ENCODE results near the gene MRPL46.

The MRPL46 gene

DNA sequence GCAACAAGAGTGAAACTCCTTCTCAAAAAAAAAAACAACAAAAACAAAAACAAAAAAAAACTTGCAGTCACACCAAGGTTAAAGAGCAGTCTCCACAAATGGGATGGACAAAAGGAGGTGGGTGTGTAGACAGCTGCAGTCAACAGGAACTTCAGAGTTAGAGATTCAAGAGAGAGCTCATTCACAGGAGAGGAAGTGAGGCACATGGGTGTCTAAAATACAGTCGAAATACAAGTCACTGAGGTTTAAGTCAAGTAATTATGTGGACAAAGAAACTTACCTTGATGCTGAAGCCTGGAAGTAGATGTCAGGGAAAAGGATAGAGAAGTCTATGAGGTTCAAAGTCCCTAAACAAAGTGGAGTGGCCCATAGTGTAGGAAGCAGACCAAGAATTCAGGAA is 15.1 kb upstream of the MRPL46 start:
- no peaks in the 10 kb centered on the region for H3F3A ChIP-seq (ENCODE audit: low read depth)

DNA sequence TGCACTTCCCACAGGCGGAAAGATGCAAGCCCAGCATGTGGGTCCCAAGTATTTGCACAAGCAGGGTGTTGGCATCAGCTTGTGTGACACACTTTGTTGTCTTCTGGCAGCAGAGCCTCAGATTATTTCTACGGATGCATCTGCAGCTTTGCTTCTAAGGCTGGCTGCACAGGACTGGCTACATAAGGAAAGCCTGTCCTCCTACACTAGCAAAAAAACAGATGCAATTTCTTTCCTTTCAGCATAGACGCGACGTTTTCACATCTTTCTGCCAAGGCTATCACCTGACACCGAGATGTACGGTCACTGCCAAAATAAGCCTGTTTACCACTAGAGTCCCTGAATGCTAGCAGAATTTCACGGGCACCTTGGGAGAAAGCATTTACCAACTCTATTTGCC is 13.8 kb upstream of the MRPL46 start:
- Histone ChIP-seq H3K9me3 (ENCODE audit: insufficient read depth, low read depth, low read length) (no peaks in the 10 kb centered on the region), H3K4me1 (ENCODE audit: insufficient read depth, low read length, poor library complexity, severe bottlenecking) (no peaks in the 10 kb centered on the region), H2AFZ (ENCODE audit: low read length) (no peak overlapping the region), H3K27me3 (ENCODE audit: insufficient read depth, low read length, poor library complexity, severe bottlenecking) (no peaks in the 10 kb centered on the region), H4K20me1 (ENCODE audit: insufficient read depth, low read length, poor library complexity, severe bottlenecking) (no peaks in the 10 kb centered on the region), H3K4me3 (ENCODE audit: low read length, poor library complexity, severe bottlenecking) (no peak overlapping the region), H3K9me2 (replicated peaks; ENCODE audit: low read depth, low read length) (no peaks in the 10 kb centered on the region), H3K9ac (ENCODE audit: low read depth, low read length, poor library complexity, severe bottlenecking) (no peak overlapping the region), H3K4me2 (ENCODE audit: low read depth, low read length, poor library complexity, severe bottlenecking) (no peak overlapping the region), H3K36me3 (ENCODE audit: insufficient read depth, low read length) (peaks cover 21% of the 10 kb centered on the region; the same call in 1 of the 2 replicates), H3K79me2 (ENCODE audit: insufficient read depth, low read length) (no peaks in the 10 kb centered on the region), H3F3A (ENCODE audit: low read depth) (no peaks in the 10 kb centered on the region)
- TF ChIP-seq, protein P1, sequence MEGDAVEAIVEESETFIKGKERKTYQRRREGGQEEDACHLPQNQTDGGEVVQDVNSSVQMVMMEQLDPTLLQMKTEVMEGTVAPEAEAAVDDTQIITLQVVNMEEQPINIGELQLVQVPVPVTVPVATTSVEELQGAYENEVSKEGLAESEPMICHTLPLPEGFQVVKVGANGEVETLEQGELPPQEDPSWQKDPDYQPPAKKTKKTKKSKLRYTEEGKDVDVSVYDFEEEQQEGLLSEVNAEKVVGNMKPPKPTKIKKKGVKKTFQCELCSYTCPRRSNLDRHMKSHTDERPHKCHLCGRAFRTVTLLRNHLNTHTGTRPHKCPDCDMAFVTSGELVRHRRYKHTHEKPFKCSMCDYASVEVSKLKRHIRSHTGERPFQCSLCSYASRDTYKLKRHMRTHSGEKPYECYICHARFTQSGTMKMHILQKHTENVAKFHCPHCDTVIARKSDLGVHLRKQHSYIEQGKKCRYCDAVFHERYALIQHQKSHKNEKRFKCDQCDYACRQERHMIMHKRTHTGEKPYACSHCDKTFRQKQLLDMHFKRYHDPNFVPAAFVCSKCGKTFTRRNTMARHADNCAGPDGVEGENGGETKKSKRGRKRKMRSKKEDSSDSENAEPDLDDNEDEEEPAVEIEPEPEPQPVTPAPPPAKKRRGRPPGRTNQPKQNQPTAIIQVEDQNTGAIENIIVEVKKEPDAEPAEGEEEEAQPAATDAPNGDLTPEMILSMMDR (conservative IDR thresholded peaks at IDR 0.05; ENCODE audit: low read length) = no peak
- no peak for TF ChIP-seq EZH2phosphoT487 (IDR thresholded peaks at IDR 0.05; ENCODE audit: borderline replicate concordance)

More for the DNA sequence above, 15.1 kb upstream of the MRPL46 start:
- Histone ChIP-seq H4K20me1 (ENCODE audit: insufficient read depth, low read length, poor library complexity, severe bottlenecking) (no peaks in the 10 kb centered on the region), H3K4me3 (ENCODE audit: low read length, poor library complexity, severe bottlenecking) (no peak overlapping the region), H3K36me3 (ENCODE audit: insufficient read depth, low read length) (peaks cover 12% of the 10 kb centered on the region; the same call in 1 of the 2 replicates), H3K9ac (ENCODE audit: low read depth, low read length, poor library complexity, severe bottlenecking) (no peak overlapping the region), H2AFZ (ENCODE audit: low read length) (no peak overlapping the region), H3K79me2 (ENCODE audit: insufficient read depth, low read length) (no peaks in the 10 kb centered on the region), H3K27me3 (ENCODE audit: insufficient read depth, low read length, poor library complexity, severe bottlenecking) (no peaks in the 10 kb centered on the region), H3K4me1 (ENCODE audit: insufficient read depth, low read length, poor library complexity, severe bottlenecking) (no peaks in the 10 kb centered on the region), H3K4me2 (ENCODE audit: low read depth, low read length, poor library complexity, severe bottlenecking) (no peak overlapping the region), H3K9me3 (ENCODE audit: insufficient read depth, low read depth, low read length) (no peaks in the 10 kb centered on the region), H3K9me2 (replicated peaks; ENCODE audit: low read depth, low read length) (no peaks in the 10 kb centered on the region)
- TF ChIP-seq, protein P1 (conservative IDR thresholded peaks at IDR 0.05; ENCODE audit: low read length) = no peak
- no peak for TF ChIP-seq EZH2phosphoT487 (IDR thresholded peaks at IDR 0.05; ENCODE audit: borderline replicate concordance)

DNA sequence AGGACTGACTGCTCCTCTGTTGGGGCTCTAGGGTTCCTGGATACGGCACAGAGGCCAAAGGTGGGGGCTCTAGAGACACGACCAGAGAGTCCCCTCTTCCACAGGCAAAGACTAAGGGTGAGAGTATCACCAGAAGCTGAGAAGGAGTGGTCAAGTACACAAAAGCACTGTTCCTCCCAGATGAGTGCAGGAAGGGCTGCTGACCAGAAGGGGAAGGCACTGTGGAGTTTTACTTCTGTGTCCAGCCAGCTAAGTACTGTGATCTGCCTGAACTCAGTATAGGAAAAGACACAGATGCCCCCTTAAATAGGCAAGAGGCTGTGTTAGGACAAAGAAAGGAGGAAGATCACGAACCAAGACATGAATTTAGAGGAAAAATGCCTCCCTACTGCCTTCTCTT is 12.0 kb upstream of the MRPL46 start:
- no peak overlapping the region for H3K4me2 ChIP-seq (ENCODE audit: low read depth, low read length, poor library complexity, severe bottlenecking)
- no peaks in the 10 kb centered on the region for H4K20me1 ChIP-seq (ENCODE audit: insufficient read depth, low read length, poor library complexity, severe bottlenecking)
- H3K9me2 ChIP-seq (replicated peaks; ENCODE audit: low read depth, low read length) = no peaks in the 10 kb centered on the region
- H3K4me1 ChIP-seq (ENCODE audit: insufficient read depth, low read length, poor library complexity, severe bottlenecking) = no peaks in the 10 kb centered on the region
- TF ChIP-seq, protein P1 (conservative IDR thresholded peaks at IDR 0.05; ENCODE audit: low read length) = no peak
- no peak overlapping the region for H2AFZ ChIP-seq (ENCODE audit: low read length)
- no peaks in the 10 kb centered on the region for H3K27me3 ChIP-seq (ENCODE audit: insufficient read depth, low read length, poor library complexity, severe bottlenecking)
- H3K79me2 ChIP-seq (ENCODE audit: insufficient read depth, low read length) = no peaks in the 10 kb centered on the region
- H3K9me3 ChIP-seq (ENCODE audit: insufficient read depth, low read depth, low read length) = no peaks in the 10 kb centered on the region
- H3F3A ChIP-seq (ENCODE audit: low read depth) = no peaks in the 10 kb centered on the region
- no peak overlapping the region for H3K9ac ChIP-seq (ENCODE audit: low read depth, low read length, poor library complexity, severe bottlenecking)
- no peak overlapping the region for H3K4me3 ChIP-seq (ENCODE audit: low read length, poor library complexity, severe bottlenecking)
- peaks cover 24% of the 10 kb centered on the region; the same call in 1 of the 2 replicates for H3K36me3 ChIP-seq (ENCODE audit: insufficient read depth, low read length)

All from Loucy (cell line).